Smooth muscle cell (in vitro differentiated cells): ENCODE measurements around the gene CROCC2. TPM values are rescaled to one million over a fixed set of nuclear protein-coding genes. Genes with fewer than 3 reads are reported as not detected.

Experiments
- DNase-seq: peaks from one replicate; lab custom pipeline; 2025; ENCODE audit not compliant: unreplicated experiment; lab: John Stamatoyannopoulos, UW
- H2AFZ ChIP-seq: fragments of 200-600 bp; sonication (generic); 2 replicates; pipeline ENCODE4 v1.6.0; 2016; ENCODE audit warnings: antibody characterized with exemption, low read depth, mild to moderate bottlenecking
- H3F3A ChIP-seq: fragments of 200-600 bp; sonication (generic); 2 replicates; pipeline ENCODE4 v1.6.0; 2017; ENCODE audit warnings: antibody characterized with exemption, low read depth
- H3K27ac ChIP-seq: fragments of 200-600 bp; sonication (generic); 2 replicates; pipeline ENCODE4 v1.5.1; 2016; ENCODE audit warnings: low read depth, mild to moderate bottlenecking
- H3K27me3 ChIP-seq: fragments of 200-600 bp; sonication (generic); 2 replicates; pipeline ENCODE4 v1.6.1; 2016; ENCODE audit warnings: low read depth, mild to moderate bottlenecking
- H3K36me3 ChIP-seq: fragments of 200-600 bp; sonication (generic); 2 replicates; pipeline ENCODE4 v1.5.1; 2016; ENCODE audit warnings: low read depth
- H3K4me1 ChIP-seq: fragments of 200-600 bp; sonication (generic); 2 replicates; pipeline ENCODE4 v1.5.1; 2016; ENCODE audit warnings: low read depth
- H3K4me2 ChIP-seq: fragments of 200-600 bp; sonication (generic); 2 replicates; pipeline ENCODE4 v1.6.0; 2016; ENCODE audit warnings: mild to moderate bottlenecking
- H3K4me3 ChIP-seq: fragments of 200-600 bp; sonication (generic); 2 replicates; pipeline ENCODE4 v1.5.1; 2016; ENCODE audit warnings: mild to moderate bottlenecking
- H3K79me2 ChIP-seq: fragments of 200-600 bp; sonication (generic); 2 replicates; pipeline ENCODE4 v1.6.0; 2016; ENCODE audit warnings: low read depth, mild to moderate bottlenecking
- H3K9ac ChIP-seq: fragments of 200-600 bp; sonication (generic); 2 replicates; pipeline ENCODE4 v1.6.0; 2016; ENCODE audit warnings: low read depth
- H3K9me3 ChIP-seq: fragments of 200-600 bp; sonication (generic); replicated peaks from 2 replicates; pipeline ENCODE4 v1.5.1; 2016; ENCODE audit warnings: low read depth
- H4K20me1 ChIP-seq: fragments of 200-600 bp; sonication (generic); 2 replicates; pipeline ENCODE4 v1.6.0; 2016; ENCODE audit warnings: low read depth
- WGBS: methylation state at CpG from one replicate; pipeline ENCODE4 v1.1.7; 2016; ENCODE audit warnings: low lambda C conversion rate; 5-methylcytosine and 5-hydroxymethylcytosine counted together
- polyA plus RNA-seq: library from polyadenylated mRNA; unstranded; fragments of >200 nt; fragmentation: Nextera tagmentation; extraction: Ambion mirVana; gene quantifications from 2 replicates; pipeline ENCODE4 v1.2.1, GENCODE V29; 2016
- total RNA-seq: library from RNA; depleted of rRNA; stranded (reverse); fragments of >200 nt; gene quantifications from 2 replicates; pipeline ENCODE4 v1.2.3, GENCODE V29; 2014
- TF ChIP-seq, protein P1 (sequence below): fragments of 200-600 bp; sonication (generic); IDR thresholded peaks from 2 replicates; pipeline ENCODE4 v1.5.1; 2017; ENCODE audit warnings: borderline replicate concordance, mild to moderate bottlenecking, antibody characterized with exemption; ENCODE audit not compliant: insufficient read depth, poor library complexity, severe bottlenecking

CROCC2 gene
- total and polyA plus RNA-seq, 2 experiments from 2014 or later, result not detected

DNA sequence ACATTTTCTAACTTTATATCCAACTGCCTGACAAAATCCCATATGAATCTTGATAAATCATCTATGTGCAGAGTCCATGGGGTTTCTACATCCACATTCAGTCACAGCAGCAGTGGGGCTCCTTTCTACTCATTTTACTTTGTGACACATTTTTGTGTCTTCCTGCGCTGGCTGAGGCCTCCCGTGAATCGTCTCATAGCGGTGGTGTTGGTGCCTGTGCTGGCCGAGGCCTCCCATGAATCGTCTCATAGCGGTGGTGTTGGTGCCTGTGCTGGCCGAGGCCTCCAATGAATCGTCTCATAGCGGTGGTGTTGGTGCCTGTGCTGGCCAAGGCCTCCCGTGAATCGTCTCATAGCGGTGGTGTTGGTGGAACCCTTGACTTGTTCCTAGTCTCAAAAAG is 109.3 kb downstream of the CROCC2 start:
- H4K20me1 ChIP-seq, result no peaks in the 10 kb centered on the region
- no peak overlapping the region for H2AFZ ChIP-seq
- DNase-seq, result no peak
- no peak overlapping the region for H3K27ac ChIP-seq
- TF ChIP-seq, protein P1, sequence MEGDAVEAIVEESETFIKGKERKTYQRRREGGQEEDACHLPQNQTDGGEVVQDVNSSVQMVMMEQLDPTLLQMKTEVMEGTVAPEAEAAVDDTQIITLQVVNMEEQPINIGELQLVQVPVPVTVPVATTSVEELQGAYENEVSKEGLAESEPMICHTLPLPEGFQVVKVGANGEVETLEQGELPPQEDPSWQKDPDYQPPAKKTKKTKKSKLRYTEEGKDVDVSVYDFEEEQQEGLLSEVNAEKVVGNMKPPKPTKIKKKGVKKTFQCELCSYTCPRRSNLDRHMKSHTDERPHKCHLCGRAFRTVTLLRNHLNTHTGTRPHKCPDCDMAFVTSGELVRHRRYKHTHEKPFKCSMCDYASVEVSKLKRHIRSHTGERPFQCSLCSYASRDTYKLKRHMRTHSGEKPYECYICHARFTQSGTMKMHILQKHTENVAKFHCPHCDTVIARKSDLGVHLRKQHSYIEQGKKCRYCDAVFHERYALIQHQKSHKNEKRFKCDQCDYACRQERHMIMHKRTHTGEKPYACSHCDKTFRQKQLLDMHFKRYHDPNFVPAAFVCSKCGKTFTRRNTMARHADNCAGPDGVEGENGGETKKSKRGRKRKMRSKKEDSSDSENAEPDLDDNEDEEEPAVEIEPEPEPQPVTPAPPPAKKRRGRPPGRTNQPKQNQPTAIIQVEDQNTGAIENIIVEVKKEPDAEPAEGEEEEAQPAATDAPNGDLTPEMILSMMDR, result no peak
- peaks cover under 1% of the 10 kb centered on the region for H3K4me1 ChIP-seq
- H3K4me2 ChIP-seq, result no peak overlapping the region
- H3F3A ChIP-seq, result no peaks in the 10 kb centered on the region
- H3K79me2 ChIP-seq, result no peaks in the 10 kb centered on the region
- 90% methylated on average over 13 of the region's 13 CpGs for WGBS
- H3K9me3 ChIP-seq, result no peaks in the 10 kb centered on the region
- no peak overlapping the region for H3K9ac ChIP-seq
- no peak overlapping the region for H3K4me3 ChIP-seq
- H3K36me3 ChIP-seq, result no peaks in the 10 kb centered on the region
- no peaks in the 10 kb centered on the region for H3K27me3 ChIP-seq

DNA sequence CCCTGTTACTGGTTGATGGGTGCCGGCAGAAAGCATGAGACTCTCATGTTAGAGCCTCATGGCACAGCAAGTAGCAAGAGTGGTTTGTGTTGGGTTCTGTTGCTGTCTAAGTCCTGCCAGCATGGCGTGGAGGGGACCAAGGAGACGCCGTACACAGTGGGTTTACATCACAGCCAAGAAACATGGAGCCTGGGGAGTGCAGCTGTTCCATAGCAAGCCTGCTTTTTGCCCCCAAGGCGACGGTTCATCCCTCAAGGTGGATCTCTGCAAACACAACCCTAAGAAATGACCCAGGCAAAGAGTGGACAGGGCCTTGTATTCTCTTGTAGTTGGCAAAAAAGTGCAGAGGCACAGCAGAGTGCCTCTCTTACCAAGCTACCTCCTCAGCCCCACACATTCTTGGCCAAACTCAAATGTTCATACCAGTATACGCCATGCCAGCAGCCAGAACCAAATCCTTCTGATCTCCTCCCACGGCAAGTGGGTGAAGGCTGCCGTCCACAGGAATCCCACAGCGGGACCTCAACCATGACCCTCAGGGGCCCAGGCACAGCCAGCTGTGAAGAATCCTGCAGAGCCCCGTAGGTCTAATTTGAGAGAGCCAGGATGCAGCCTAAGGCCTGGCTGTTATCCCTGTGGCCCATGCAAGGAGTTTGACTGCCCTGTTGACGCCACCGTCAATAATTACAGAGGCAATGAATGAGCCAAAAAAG is 111.2 kb downstream of the CROCC2 start:
- H3K79me2 ChIP-seq, result no peaks in the 10 kb centered on the region
- 92% methylated on average over 13 of the region's 13 CpGs for WGBS

DNA sequence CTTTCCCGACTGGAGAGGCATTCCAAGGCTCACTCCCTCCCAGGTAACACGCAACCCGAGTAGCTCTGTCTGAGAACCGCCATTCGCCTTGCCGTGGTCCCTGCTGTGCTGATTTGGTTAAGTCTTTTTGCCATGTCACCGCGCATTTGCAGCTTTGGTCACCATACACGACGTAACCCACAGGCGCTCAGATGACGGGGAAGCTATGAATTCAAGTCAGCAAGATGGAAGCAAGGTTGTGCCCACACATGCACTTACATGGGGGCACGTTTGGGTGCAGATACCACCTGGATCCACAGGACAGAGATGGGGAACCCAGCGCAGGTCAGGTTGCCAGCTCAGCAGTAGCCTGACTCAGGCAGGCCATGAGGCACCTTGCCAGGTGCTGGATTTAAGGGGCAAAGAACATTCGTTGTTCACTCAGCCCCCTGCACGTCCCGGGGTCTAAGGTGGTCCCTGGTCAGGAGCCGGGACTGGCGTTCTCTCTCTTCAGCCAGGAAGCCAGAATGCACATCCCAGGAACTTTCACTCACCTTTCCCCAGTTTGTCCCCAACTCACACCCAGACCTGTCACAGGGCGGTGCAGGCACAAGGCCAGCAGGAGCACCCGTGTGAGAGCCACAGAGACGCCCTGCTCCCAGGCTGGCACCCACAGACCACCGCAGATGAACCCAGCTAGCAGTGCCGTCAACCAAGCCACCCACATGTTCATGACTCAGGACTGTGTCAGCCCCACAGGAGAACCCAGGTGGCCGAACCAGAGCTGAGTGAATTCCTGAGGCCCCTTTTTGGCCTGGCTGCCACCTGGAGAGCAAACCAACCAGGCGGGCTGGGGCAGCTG is 112.1 kb downstream of the CROCC2 start:
- Histone ChIP-seq H3K4me2 (no peak overlapping the region), H2AFZ (no peak overlapping the region), H3K79me2 (no peaks in the 10 kb centered on the region), H4K20me1 (no peaks in the 10 kb centered on the region), H3K27me3 (no peaks in the 10 kb centered on the region), H3K27ac (no peak overlapping the region), H3K36me3 (no peaks in the 10 kb centered on the region), H3K9me3 (no peaks in the 10 kb centered on the region), H3F3A (no peaks in the 10 kb centered on the region), H3K4me3 (no peak overlapping the region), H3K4me1 (no peaks in the 10 kb centered on the region), H3K9ac (no peak overlapping the region)
- 94% methylated on average over 26 of the region's 26 CpGs for WGBS
- DNase-seq, result no peak
- TF ChIP-seq, protein P1, result no peak

More for the DNA sequence above, 111.2 kb downstream of the CROCC2 start:
- no peak overlapping the region for H3K4me2 ChIP-seq
- no peak overlapping the region for H3K4me3 ChIP-seq
- H4K20me1 ChIP-seq, result no peaks in the 10 kb centered on the region
- no peaks in the 10 kb centered on the region for H3F3A ChIP-seq
- no peak overlapping the region for H3K9ac ChIP-seq
- no peak overlapping the region for H3K27ac ChIP-seq
- no peak for DNase-seq
- no peaks in the 10 kb centered on the region for H3K36me3 ChIP-seq
- H3K9me3 ChIP-seq, result no peaks in the 10 kb centered on the region
- TF ChIP-seq, protein P1, result no peak
- H3K27me3 ChIP-seq, result no peaks in the 10 kb centered on the region
- no peak overlapping the region for H2AFZ ChIP-seq
- no peaks in the 10 kb centered on the region for H3K4me1 ChIP-seq
